Kidney (tissue), 14 donors: Measurements from ENCODE around the gene EXO5. TPM values are rescaled to one million over a fixed set of nuclear protein-coding genes. Genes with fewer than 3 reads are reported as not detected.

Experiments
- DNase-seq, 5 donors: peaks; one replicate each; pipeline ENCODE4 v3.0.0-alpha.2; 2013 to 2020
- FAIRE-seq: peaks from 2 replicates; lab custom pipeline; 2012; peaks lifted over from hg19 to GRCh38; lab: Jason Lieb, UNC
- H3K27ac ChIP-seq, 2 donors: one replicate each; pipeline ENCODE4 v1.7.0; 2013; ENCODE audit warnings: low read depth in 2 of 2, low read length in 2 of 2, inconsistent platforms in 1 of 2
- H3K27me3 ChIP-seq: one replicate; pipeline ENCODE4 v1.7.1; 2013; ENCODE audit warnings: low read length, inconsistent platforms; ENCODE audit not compliant: control insufficient read depth, insufficient read depth
- H3K36me3 ChIP-seq, 3 donors: one replicate each; pipeline versions ENCODE4 v1.7.0 to v1.7.1; 2013; ENCODE audit warnings: low read length in 3 of 3, control low read depth in 1 of 3, inconsistent platforms in 1 of 3; ENCODE audit not compliant: insufficient read depth in 3 of 3, control insufficient read depth in 2 of 3
- H3K4me1 ChIP-seq, 3 donors: one replicate each; pipeline versions ENCODE4 v1.7.0 to v1.7.1; 2013; ENCODE audit warnings: low read length in 3 of 3, inconsistent platforms in 1 of 3, low read depth in 1 of 3; ENCODE audit not compliant: control insufficient read depth in 2 of 3, insufficient read depth in 2 of 3
- H3K4me3 ChIP-seq, 3 donors: one replicate each; pipeline versions ENCODE4 v1.7.0 to v1.8.1; 2013; ENCODE audit warnings: low read length in 3 of 3, control low read depth in 1 of 3, inconsistent platforms in 1 of 3
- H3K9ac ChIP-seq, 3 donors: one replicate each; pipeline versions ENCODE4 v1.7.0 to v1.7.1; 2013; ENCODE audit warnings: low read length in 3 of 3, control low read depth in 1 of 3, inconsistent platforms in 1 of 3
- H3K9me3 ChIP-seq, 3 donors: one replicate each; pipeline versions ENCODE4 v1.7.0 to v1.7.1; 2013; ENCODE audit warnings: low read length in 3 of 3, control low read depth in 1 of 3, inconsistent platforms in 1 of 3; ENCODE audit not compliant: control insufficient read depth in 2 of 3, insufficient read depth in 1 of 3
- CTCF ChIP-seq: IDR thresholded peaks from 3 replicates; pipeline ENCODE4 v1.5.1; 2012; ENCODE audit warnings: mild to moderate bottlenecking, moderate library complexity, borderline replicate concordance; ENCODE audit not compliant: insufficient read depth; ENCODE audit errors: extremely low read depth
- intact Hi-C: fragments of 100-400 bp; cut with DNase I; formaldehyde crosslinking; loops from one replicate; pipeline ENCODE4 v1.11.1; 2022
- polyA plus RNA-seq: library from polyadenylated mRNA; stranded (reverse); fragments of 350-450 nt; fragmentation: Illumina TruSeq; extraction: RNeasy Lipid Tissue Mini Kit (QIAGEN cat#74804); gene quantifications from one replicate; pipeline ENCODE4 v1.2.3, GENCODE V29; 2014; ENCODE audit warnings: low read depth, low replicate concordance; ENCODE audit not compliant: insufficient read depth
- total RNA-seq: library from RNA; stranded (reverse); fragmentation: NEBNext Ultra II Directional; extraction: Animal tissue kit (Norgen Biotek cat#: 25700); gene quantifications from one replicate; pipeline ENCODE4 v1.2.1, GENCODE V29; 2021
- donor health status: control.
- donor health status: control.
- donor health status: control.
- donor health status: control.
- donor health status: control.
- donor health status: DM: yes; HTN: yes; CAD: no.
- donor health status: Normal renal cell carcinoma (clear cell type).

EXO5 gene
- total and polyA plus RNA-seq, 2 donors from 2014 or later: 4.3 to 9.0 TPM

GRCh38 chr1:40469327-40469726, 39.2 kb upstream of the EXO5 start:
- Histone ChIP-seq H3K4me3 (no peak overlapping the region), H3K36me3 (no peaks in the 10 kb centered on the region), H3K27me3 (no peaks in the 10 kb centered on the region), H3K9me3 (peaks cover 0 to 48% (median 9%) of the 10 kb centered on the region in 3 donors), H3K9ac (no peak overlapping the region), H3K4me1 (no peaks in the 10 kb centered on the region), H3K27ac (no peak overlapping the region)
- no peak for TF ChIP-seq CTCF
- DNase-seq: no peak
- intact Hi-C loops: no loop called here
- no peak for FAIRE-seq

GRCh38 chr1:40475268-40475667, 33.3 kb upstream of the EXO5 start:
- FAIRE-seq: no peak
- intact Hi-C loops: no loop called here
- peaks cover 0 to 9% (median 6%) of the 10 kb centered on the region in 3 donors for H3K9me3 ChIP-seq

GRCh38 chr1:40476924-40477677, 31.5 kb upstream of the EXO5 start, which contains the start of gene ZFP69:
Gene ZFP69, plus strand, starts transcription at chr1:40477290. Its CDS starts 2,072 bp downstream, at chr1:40479362.
- no peak for TF ChIP-seq CTCF
- Histone ChIP-seq H3K36me3 (no peaks in the 10 kb centered on the region), H3K27ac (no peak within 1 kb of the TSS), H3K9ac (peak within 1 kb of the TSS; percentile 55 to 79 (median 71)), H3K4me1 (no peaks in the 10 kb centered on the region), H3K4me3 (peak within 1 kb of the TSS; percentile 71 to 91 (median 80)), H3K27me3 (no peaks in the 10 kb centered on the region), H3K9me3 (peaks cover 0 to 8% (median 4%) of the 10 kb centered on the region in 3 donors)
- FAIRE-seq: no peak
- intact Hi-C loops: no loop called here
- DNase-seq: peak; percentile 73 to 92 (median 84)

More at GRCh38 chr1:40475268-40475667, 33.3 kb upstream of the EXO5 start:
- Histone ChIP-seq H3K9ac (no peak overlapping the region), H3K27ac (no peak overlapping the region), H3K36me3 (no peaks in the 10 kb centered on the region), H3K4me1 (no peaks in the 10 kb centered on the region), H3K27me3 (no peaks in the 10 kb centered on the region), H3K4me3 (no peak overlapping the region)
- no peak for TF ChIP-seq CTCF
- DNase-seq: no peak
